Measurements from ENCODE around the gene MAGEC3. TPM values are rescaled to one million over a fixed set of nuclear protein-coding genes. Genes with fewer than 3 reads are reported as not detected.

The MAGEC3 gene
- total RNA-seq, 4 donors from 2014 or later = not detected

- H3K4me1 ChIP-seq = no peaks in the 10 kb centered on the region
- WGBS = 85% methylated on average over 2 of the region's 2 CpGs
- no peak overlapping the region for H3K4me3 ChIP-seq
- no peak for DNase-seq (ENCODE audit: low spot score in 2 of 2)
- no peaks in the 10 kb centered on the region for H3K27me3 ChIP-seq
- TF ChIP-seq POLR2A (IDR thresholded peaks at IDR 0.05) (no peak), CTCF (IDR thresholded peaks at IDR 0.05) (no peak), POLR2AphosphoS5 (IDR thresholded peaks at IDR 0.05) (no peak), EP300 (IDR thresholded peaks at IDR 0.05) (no peak)
- no peaks in the 10 kb centered on the region for H3K36me3 ChIP-seq
- no peaks in the 10 kb centered on the region for H3K9me3 ChIP-seq
- no peak overlapping the region for H3K27ac ChIP-seq
Measured at GRCh38 chrX:141941234-141941633, 103.1 kb downstream of the MAGEC3 start.

GRCh38 chrX:141945426-141945825 is 107.3 kb downstream of the MAGEC3 start:
- Histone ChIP-seq H3K4me3 (no peak overlapping the region), H3K27ac (no peak overlapping the region), H3K9me3 (no peaks in the 10 kb centered on the region), H3K27me3 (no peaks in the 10 kb centered on the region), H3K4me1 (no peaks in the 10 kb centered on the region), H3K36me3 (no peaks in the 10 kb centered on the region)
- 78% methylated on average over 7 of the region's 7 CpGs for WGBS
- no peak for DNase-seq (ENCODE audit: low spot score in 2 of 2)
- no peak for TF ChIP-seq EP300 (IDR thresholded peaks at IDR 0.05)
- TF ChIP-seq POLR2AphosphoS5 (IDR thresholded peaks at IDR 0.05) = no peak
- TF ChIP-seq CTCF (IDR thresholded peaks at IDR 0.05) = no peak
- TF ChIP-seq POLR2A (IDR thresholded peaks at IDR 0.05) = no peak

GRCh38 chrX:141947350-141947749 is 109.2 kb downstream of the MAGEC3 start:
- no peak overlapping the region for H3K4me3 ChIP-seq
- H3K27ac ChIP-seq = no peak overlapping the region
- no peak for DNase-seq (ENCODE audit: low spot score in 2 of 2)
- H3K27me3 ChIP-seq = no peaks in the 10 kb centered on the region
- H3K9me3 ChIP-seq = no peaks in the 10 kb centered on the region
- no peaks in the 10 kb centered on the region for H3K36me3 ChIP-seq
- 75% methylated on average over 3 of the region's 3 CpGs for WGBS
- H3K4me1 ChIP-seq = no peaks in the 10 kb centered on the region
- TF ChIP-seq POLR2A (IDR thresholded peaks at IDR 0.05) = no peak
- no peak for TF ChIP-seq POLR2AphosphoS5 (IDR thresholded peaks at IDR 0.05)
- no peak for TF ChIP-seq EP300 (IDR thresholded peaks at IDR 0.05)
- TF ChIP-seq CTCF (IDR thresholded peaks at IDR 0.05) = no peak

Other genes starting within 250 kb of the MAGEC3 start
- not detected for gene SPANXA2, start 248.6 kb upstream of the MAGEC3 start, total RNA-seq
- not detected for gene SPANXD, start 139.6 kb upstream of the MAGEC3 start, total RNA-seq
- not detected for gene MAGEC1, start 65.6 kb downstream of the MAGEC3 start, total RNA-seq